ENCODE data around the gene TIMP2.

Gene TIMP2

GRCh38 chr17:78854508-78854907 lies 70.7 kb downstream of the TIMP2 start:
- no peak for TF ChIP-seq ZNF274 (IDR thresholded peaks at IDR 0.05; ENCODE audit: low read depth, low read length)
- H3K4me3 ChIP-seq (ENCODE audit: low read length) = no peak overlapping the region

- H3K4me3 ChIP-seq (ENCODE audit: low read length) = no peak overlapping the region
- TF ChIP-seq ZNF274 (IDR thresholded peaks at IDR 0.05; ENCODE audit: low read depth, low read length) = no peak
Observed at GRCh38 chr17:78853926-78854394, 71.2 kb downstream of the TIMP2 start.

GRCh38 chr17:78852709-78853121 lies 72.5 kb downstream of the TIMP2 start:
- no peak for TF ChIP-seq ZNF274 (IDR thresholded peaks at IDR 0.05; ENCODE audit: low read depth, low read length)

GRCh38 chr17:78849026-78849425 lies 76.2 kb downstream of the TIMP2 start:
- TF ChIP-seq ZNF274 (IDR thresholded peaks at IDR 0.05; ENCODE audit: low read depth, low read length) = no peak
- no peak overlapping the region for H3K4me3 ChIP-seq (ENCODE audit: low read length)

More at GRCh38 chr17:78852709-78853121, 72.5 kb downstream of the TIMP2 start:
- no peak overlapping the region for H3K4me3 ChIP-seq (ENCODE audit: low read length)

GRCh38 chr17:78847052-78847451 lies 78.1 kb downstream of the TIMP2 start:
- no peak for TF ChIP-seq ZNF274 (IDR thresholded peaks at IDR 0.05; ENCODE audit: low read depth, low read length)
- no peak overlapping the region for H3K4me3 ChIP-seq (ENCODE audit: low read length)

DNA sequence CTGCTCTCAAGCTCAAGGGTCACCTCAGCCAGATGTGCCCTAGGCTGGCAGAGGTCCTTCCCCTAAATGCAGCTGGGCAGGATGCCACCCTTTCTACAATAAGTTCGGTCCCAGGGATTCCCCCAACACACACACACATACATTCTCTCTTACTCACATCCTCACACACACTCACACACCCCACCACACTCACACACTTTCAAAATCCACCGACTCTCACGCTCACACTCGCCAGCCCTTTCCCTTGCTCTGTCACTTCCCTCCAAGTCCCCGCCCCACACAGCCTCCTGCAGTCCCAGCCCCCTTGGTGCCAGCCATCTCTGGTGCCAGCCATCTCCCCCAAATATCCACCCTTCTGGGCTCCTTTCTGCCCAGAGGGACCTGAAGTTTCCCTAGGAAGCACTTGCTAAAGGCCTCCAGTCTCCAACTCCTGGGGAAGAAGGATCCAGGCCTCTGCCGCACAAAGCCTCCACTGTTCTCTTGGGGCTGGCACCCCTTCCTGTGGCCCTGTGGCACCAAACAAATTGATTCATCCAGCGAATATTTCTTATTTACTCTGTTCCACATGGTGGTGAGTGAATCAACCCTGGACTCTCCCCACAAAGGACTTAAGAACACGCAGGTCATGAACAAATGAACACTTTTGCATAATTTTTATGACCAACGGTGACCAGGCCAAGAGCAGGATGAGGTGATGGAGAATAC lies 80.7 kb downstream of the TIMP2 start:
- no peak for TF ChIP-seq ZNF274 (IDR thresholded peaks at IDR 0.05; ENCODE audit: low read depth, low read length)
- no peak overlapping the region for H3K4me3 ChIP-seq (ENCODE audit: low read length)

GRCh38 chr17:78842881-78843565 lies 82.2 kb downstream of the TIMP2 start:
- no peak overlapping the region for H3K4me3 ChIP-seq (ENCODE audit: low read length)
- TF ChIP-seq ZNF274 (IDR thresholded peaks at IDR 0.05; ENCODE audit: low read depth, low read length) = no peak

DNA sequence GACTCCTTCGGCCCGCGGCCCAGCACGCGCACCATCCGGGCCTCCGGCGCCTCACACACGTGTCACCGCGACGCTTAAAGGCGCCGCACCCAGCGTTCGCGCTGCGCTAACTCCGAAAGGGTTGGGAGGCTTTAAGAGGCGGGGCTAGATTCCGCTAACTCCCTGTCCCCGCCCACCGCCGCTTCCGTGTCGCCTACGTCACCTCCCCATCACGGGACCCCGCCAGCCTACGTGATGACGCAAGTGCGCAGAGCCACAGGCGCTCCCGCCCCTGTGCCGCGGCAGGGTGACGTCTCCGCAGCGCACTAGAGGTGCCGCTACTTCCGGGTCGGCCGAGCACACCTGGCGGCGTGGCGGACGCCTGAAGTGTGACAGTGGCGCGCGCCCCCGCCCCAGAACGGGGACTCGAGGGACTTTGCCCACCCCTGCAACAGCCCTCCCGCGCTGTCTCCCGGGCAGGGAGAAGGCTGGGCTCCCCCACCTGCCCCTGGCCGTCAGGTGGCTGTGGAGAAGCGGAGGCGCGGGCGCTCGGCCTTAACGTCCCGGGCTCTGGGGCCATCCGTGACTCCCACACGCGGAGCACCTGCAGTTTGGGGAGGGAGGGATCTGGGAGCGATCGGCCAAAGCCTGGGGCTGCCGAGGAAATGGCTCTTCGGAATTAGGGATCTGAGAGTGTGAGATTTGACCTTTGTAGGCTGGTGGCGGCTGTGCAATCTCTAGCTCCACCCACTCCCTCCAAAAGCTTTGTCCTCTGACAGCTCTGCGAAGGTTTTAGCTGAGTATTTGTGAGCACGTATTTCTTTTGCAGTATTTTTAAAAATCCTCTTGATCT lies 84.2 kb downstream of the TIMP2 start, which contains the start of gene USP36:
Gene USP36 (minus strand): TSS at position 35 of the 832 bp plus-strand sequence. CDS start 4,451 bp downstream, outside the sequence.
- H3K4me3 ChIP-seq (ENCODE audit: low read length) = peak within 1 kb of the TSS; percentile 86
- TF ChIP-seq ZNF274 (IDR thresholded peaks at IDR 0.05; ENCODE audit: low read depth, low read length) = no peak

GRCh38 chr17:78840530-78840779 lies 84.7 kb downstream of the TIMP2 start:
- no peak for TF ChIP-seq ZNF274 (IDR thresholded peaks at IDR 0.05; ENCODE audit: low read depth, low read length)
- H3K4me3 ChIP-seq (ENCODE audit: low read length) = peak overlapping the region; percentile 80

GRCh38 chr17:78839762-78840529 lies 85.2 kb downstream of the TIMP2 start:
- peak overlapping the region; percentile 80 for H3K4me3 ChIP-seq (ENCODE audit: low read length)
- TF ChIP-seq ZNF274 (IDR thresholded peaks at IDR 0.05; ENCODE audit: low read depth, low read length) = no peak

- peak overlapping the region; percentile 80 for H3K4me3 ChIP-seq (ENCODE audit: low read length)
- no peak for TF ChIP-seq ZNF274 (IDR thresholded peaks at IDR 0.05; ENCODE audit: low read depth, low read length)
Observed at GRCh38 chr17:78839235-78839761, 85.9 kb downstream of the TIMP2 start.

GRCh38 chr17:78838574-78839005 lies 86.6 kb downstream of the TIMP2 start:
- no peak for TF ChIP-seq ZNF274 (IDR thresholded peaks at IDR 0.05; ENCODE audit: low read depth, low read length)

DNA sequence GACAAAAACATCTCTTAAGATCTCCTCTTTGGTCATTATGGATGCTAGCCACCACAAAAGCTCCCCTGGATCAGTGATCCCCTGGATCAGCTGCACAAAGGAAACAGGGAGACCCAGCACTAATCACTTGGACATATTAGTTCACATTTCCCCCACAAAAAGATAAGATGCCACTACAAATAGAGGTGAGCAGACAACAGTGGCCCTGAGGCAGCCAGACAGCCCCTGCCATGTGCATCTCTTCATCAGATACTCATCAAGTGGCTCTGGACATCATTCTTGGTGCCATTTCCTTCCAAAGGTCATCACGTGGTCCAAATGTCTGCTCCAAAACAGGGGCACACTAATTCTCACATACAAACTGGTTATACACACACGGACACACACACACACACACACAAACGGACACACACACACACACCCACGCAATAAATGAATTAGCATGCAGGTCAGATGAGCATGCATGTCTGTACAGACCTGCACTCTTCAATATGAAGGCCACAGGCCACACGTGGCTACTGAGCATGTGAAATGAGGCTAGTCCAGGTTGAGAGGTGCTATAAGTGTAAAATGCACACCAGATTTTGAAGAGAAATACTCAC lies 88.7 kb downstream of the TIMP2 start:
- TF ChIP-seq ZNF274 (IDR thresholded peaks at IDR 0.05; ENCODE audit: low read depth, low read length) = no peak
- no peak overlapping the region for H3K4me3 ChIP-seq (ENCODE audit: low read length)

More at GRCh38 chr17:78838574-78839005, 86.6 kb downstream of the TIMP2 start:
- H3K4me3 ChIP-seq (ENCODE audit: low read length) = no peak overlapping the region

Measured in GM08714 (cell line).